PC-3 (cell line): ENCODE data around the gene MCUB. TPM values are rescaled to one million over a fixed set of nuclear protein-coding genes. Genes with fewer than 3 reads are reported as not detected.
A peak's percentile ranks its signal among the peaks of the same experiment; 100 is the strongest.

ENCODE experiments used
- ATAC-seq: fragments of 200-7000 bp; cut with Tn5 transposase; 2 replicates; pipeline ENCODE4 v1.9.1; 2020; ENCODE audit warnings: mild to moderate bottlenecking, moderate library complexity
- BruUV-seq: library from RNA; stranded (reverse); fragments of 400-500 nt; replicated peaks from 2 replicates; lab custom pipeline; 2021; lab: Mats Ljungman, UMichigan
- CTCF ChIA-PET: fragments of 300-600 bp; sonication (Branson Sonifier 250); formaldehyde crosslinking; loops from one replicate; lab custom pipeline; 2022; ENCODE audit warnings: antibody characterized with exemption; lab: Charles Lee
- POLR2A ChIA-PET: fragments of 300-600 bp; sonication (Branson Sonifier 250); formaldehyde crosslinking; loops from one replicate; lab custom pipeline; 2022; ENCODE audit warnings: antibody characterized with exemption; ENCODE audit not compliant: unreplicated experiment; lab: Charles Lee
- DNase-seq: peaks from one replicate; pipeline ENCODE4 v3.0.0-alpha.2; 2015
- H2AFZ ChIP-seq: fragments of 300-600 bp; sonication (generic); 2 replicates; pipeline ENCODE4 v1.6.0; 2016; ENCODE audit warnings: antibody characterized with exemption, low read length
- H3F3A ChIP-seq: fragments of 300-600 bp; sonication (generic); one replicate; pipeline ENCODE4 v1.6.0; 2017; ENCODE audit warnings: antibody characterized with exemption, low read length, control low read depth, mild to moderate bottlenecking; ENCODE audit not compliant: unreplicated experiment
- H3K27ac ChIP-seq: fragments of 300-600 bp; sonication (generic); 2 replicates; pipeline ENCODE4 v1.5.1; 2016; ENCODE audit warnings: mild to moderate bottlenecking, low read length
- H3K27me3 ChIP-seq: fragments of 300-600 bp; sonication (generic); 2 replicates; pipeline ENCODE4 v1.6.1; 2016; ENCODE audit warnings: low read length, mixed read lengths
- H3K36me3 ChIP-seq: fragments of 300-600 bp; sonication (generic); 2 replicates; pipeline ENCODE4 v1.6.1; 2016; ENCODE audit warnings: low read depth, mixed run types, low read length, mixed read lengths
- H3K4me1 ChIP-seq: fragments of 300-600 bp; sonication (generic); 2 replicates; pipeline ENCODE4 v1.5.1; 2016; ENCODE audit warnings: low read length; ENCODE audit not compliant: insufficient read depth
- H3K4me2 ChIP-seq: fragments of 300-600 bp; sonication (generic); 2 replicates; pipeline ENCODE4 v1.6.0; 2016; ENCODE audit warnings: low read length
- H3K4me3 ChIP-seq: fragments of 300-600 bp; sonication (generic); 2 replicates; pipeline ENCODE4 v1.5.1; 2016; ENCODE audit warnings: mild to moderate bottlenecking, low read length, mixed read lengths
- H3K79me2 ChIP-seq: fragments of 300-600 bp; sonication (generic); 2 replicates; pipeline ENCODE4 v1.6.1; 2017; ENCODE audit warnings: low read length, mixed read lengths
- H3K9ac ChIP-seq: fragments of 300-600 bp; sonication (generic); 2 replicates; pipeline ENCODE4 v1.6.0; 2016; ENCODE audit warnings: mild to moderate bottlenecking, low read length
- H3K9me2 ChIP-seq: fragments of 300-600 bp; sonication (generic); replicated peaks from 2 replicates; pipeline ENCODE4 v1.6.1; 2016; ENCODE audit warnings: mixed run types, low read length, mixed read lengths
- H3K9me3 ChIP-seq: fragments of 300-600 bp; sonication (generic); 2 replicates; pipeline ENCODE4 v1.6.1; 2016; ENCODE audit warnings: low read length, mixed read lengths
- H4K20me1 ChIP-seq: fragments of 300-600 bp; sonication (generic); 2 replicates; pipeline ENCODE4 v1.6.1; 2016; ENCODE audit warnings: low read length, mixed read lengths
- EZH2 ChIP-seq: fragments of 300-600 bp; sonication (generic); IDR thresholded peaks from one replicate; pipeline ENCODE4 v1.6.1; 2017; ENCODE audit warnings: antibody characterized with exemption, mild to moderate bottlenecking, low read length; ENCODE audit not compliant: unreplicated experiment
- EZH2phosphoT487 ChIP-seq: fragments of 300-600 bp; sonication (generic); IDR thresholded peaks from 2 replicates; pipeline ENCODE4 v1.6.1; 2018; ENCODE audit warnings: mild to moderate bottlenecking, antibody characterized with exemption, low read length, borderline replicate concordance
- intact Hi-C: fragments of 100-400 bp; cut with micrococcal nuclease; formaldehyde crosslinking; loops from 2 replicates; pipeline ENCODE4 v1.9.0; 2023
- total RNA-seq: library from RNA; depleted of rRNA; stranded (reverse); fragments of >200 nt; gene quantifications from 2 replicates; pipeline ENCODE4 v1.2.3, GENCODE V29; 2014
- TF ChIP-seq, protein P1 (sequence below): fragments of 300-600 bp; sonication (generic); conservative IDR thresholded peaks from 2 replicates; pipeline ENCODE4 v1.5.1; 2017; ENCODE audit warnings: antibody characterized with exemption, low read depth, mild to moderate bottlenecking, low read length

The MCUB gene
- total RNA-seq, 1 experiment from 2014 or later, result 18.4 TPM

- no peak for TF ChIP-seq EZH2phosphoT487
- TF ChIP-seq EZH2, result no peak
- TF ChIP-seq, protein P1, sequence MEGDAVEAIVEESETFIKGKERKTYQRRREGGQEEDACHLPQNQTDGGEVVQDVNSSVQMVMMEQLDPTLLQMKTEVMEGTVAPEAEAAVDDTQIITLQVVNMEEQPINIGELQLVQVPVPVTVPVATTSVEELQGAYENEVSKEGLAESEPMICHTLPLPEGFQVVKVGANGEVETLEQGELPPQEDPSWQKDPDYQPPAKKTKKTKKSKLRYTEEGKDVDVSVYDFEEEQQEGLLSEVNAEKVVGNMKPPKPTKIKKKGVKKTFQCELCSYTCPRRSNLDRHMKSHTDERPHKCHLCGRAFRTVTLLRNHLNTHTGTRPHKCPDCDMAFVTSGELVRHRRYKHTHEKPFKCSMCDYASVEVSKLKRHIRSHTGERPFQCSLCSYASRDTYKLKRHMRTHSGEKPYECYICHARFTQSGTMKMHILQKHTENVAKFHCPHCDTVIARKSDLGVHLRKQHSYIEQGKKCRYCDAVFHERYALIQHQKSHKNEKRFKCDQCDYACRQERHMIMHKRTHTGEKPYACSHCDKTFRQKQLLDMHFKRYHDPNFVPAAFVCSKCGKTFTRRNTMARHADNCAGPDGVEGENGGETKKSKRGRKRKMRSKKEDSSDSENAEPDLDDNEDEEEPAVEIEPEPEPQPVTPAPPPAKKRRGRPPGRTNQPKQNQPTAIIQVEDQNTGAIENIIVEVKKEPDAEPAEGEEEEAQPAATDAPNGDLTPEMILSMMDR, result no peak
- Histone ChIP-seq H3F3A (no peaks in the 10 kb centered on the region), H3K4me2 (no peak overlapping the region)
These were observed 158.7 kb downstream of the MCUB start for GRCh38 chr4:109718759-109719158.

DNA sequence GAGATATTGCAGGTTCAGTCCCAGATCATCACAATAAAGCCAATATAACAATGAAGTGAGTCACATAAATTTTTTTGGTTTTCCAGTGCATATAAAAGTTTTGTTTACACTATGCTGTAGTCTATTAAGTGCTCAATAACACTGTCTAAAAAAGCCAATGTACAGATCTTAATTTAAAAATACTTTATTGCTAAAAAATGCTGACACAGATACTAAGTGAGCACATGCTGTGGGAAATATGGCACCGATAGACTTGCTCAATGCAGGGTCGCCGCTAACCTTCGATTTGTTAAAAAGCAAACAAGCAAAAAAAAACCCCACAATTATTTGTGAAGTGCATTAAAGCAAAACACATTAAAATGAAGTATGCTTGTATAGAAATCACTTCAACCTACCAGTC lies 159.6 kb downstream of the MCUB start:
- DNase-seq (peak; percentile 38), ATAC-seq (peak; percentile 71)
- no peaks in the 10 kb centered on the region; the same call in 1 of the 2 replicates for H3K36me3 ChIP-seq
- H3K4me2 ChIP-seq, result no peak overlapping the region
- intact Hi-C loops, result no loop called here
- no peaks in the 10 kb centered on the region for H3K9me3 ChIP-seq
- H3K27ac ChIP-seq, result no peak overlapping the region
- peaks cover 40% of the 10 kb centered on the region for H3K79me2 ChIP-seq
- H3K27me3 ChIP-seq, result no peaks in the 10 kb centered on the region
- peaks cover 23% of the 10 kb centered on the region for H3K4me1 ChIP-seq
- TF ChIP-seq EZH2 (no peak), EZH2phosphoT487 (no peak)
- TF ChIP-seq, protein P1, result no peak
- no peaks in the 10 kb centered on the region for H3F3A ChIP-seq
- H2AFZ ChIP-seq, result no peak overlapping the region
- ChIA-PET CTCF (no interaction called here), POLR2A (no interaction called here)
- H4K20me1 ChIP-seq, result 0 out of 2 replicates have a peak, but pooled peaks cover 3% of the 10 kb centered on the region
- BruUV-seq, result no TSS peak
- H3K9me2 ChIP-seq, result no peaks in the 10 kb centered on the region
- H3K9ac ChIP-seq, result no peak overlapping the region
- H3K4me3 ChIP-seq, result no peak overlapping the region

More at GRCh38 chr4:109718759-109719158, 158.7 kb downstream of the MCUB start:
- peaks cover 23% of the 10 kb centered on the region for H3K4me1 ChIP-seq
- ATAC-seq (no peak), DNase-seq (no peak)
- no TSS peak for BruUV-seq
- POLR2A ChIA-PET, result no interaction called here
- H3K9me2 ChIP-seq, result no peaks in the 10 kb centered on the region
- no peaks in the 10 kb centered on the region; the same call in 1 of the 2 replicates for H3K36me3 ChIP-seq
- no peaks in the 10 kb centered on the region for H3K9me3 ChIP-seq
- no peak overlapping the region for H3K9ac ChIP-seq
- intact Hi-C loops, result no loop called here
- H3K27me3 ChIP-seq, result no peaks in the 10 kb centered on the region
- no peak overlapping the region for H2AFZ ChIP-seq
- H4K20me1 ChIP-seq, result 0 out of 2 replicates have a peak, but pooled peaks cover 3% of the 10 kb centered on the region
- H3K27ac ChIP-seq, result no peak overlapping the region
- no peak overlapping the region for H3K4me3 ChIP-seq
- CTCF ChIA-PET, result no interaction called here
- peaks cover 35% of the 10 kb centered on the region for H3K79me2 ChIP-seq

DNA sequence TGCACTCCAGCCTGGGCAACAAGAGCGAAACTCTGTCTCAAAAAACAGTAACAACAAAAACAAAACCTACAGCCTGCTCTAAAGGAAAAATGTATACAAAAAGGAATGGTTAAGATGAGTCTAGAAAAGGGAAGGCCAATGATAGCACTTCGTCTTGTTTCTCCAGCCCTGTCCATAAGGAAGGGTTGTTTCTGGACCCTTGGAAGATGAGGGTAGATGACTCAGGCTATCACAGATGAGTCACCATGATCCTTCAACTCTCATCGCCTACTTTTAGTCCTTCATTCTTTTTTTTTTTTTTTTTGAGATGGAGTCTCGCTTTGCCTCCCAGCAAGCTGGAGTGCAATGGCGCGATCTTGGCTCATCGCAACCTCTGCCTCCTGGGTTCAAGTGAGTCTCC lies 161.0 kb downstream of the MCUB start:
- 0 out of 2 replicates have a peak, but pooled peaks cover 3% of the 10 kb centered on the region for H4K20me1 ChIP-seq
- H3K9me3 ChIP-seq, result no peaks in the 10 kb centered on the region
- H3K4me2 ChIP-seq, result no peak overlapping the region
- H2AFZ ChIP-seq, result no peak overlapping the region
- no peaks in the 10 kb centered on the region; the same call in 1 of the 2 replicates for H3K36me3 ChIP-seq
- intact Hi-C loops, result no loop called here
- no peaks in the 10 kb centered on the region for H3K9me2 ChIP-seq
- ChIA-PET CTCF (no interaction called here), POLR2A (no interaction called here)
- TF ChIP-seq EZH2phosphoT487 (no peak), EZH2 (no peak)
- TF ChIP-seq, protein P1, result no peak
- H3K79me2 ChIP-seq, result peaks cover 53% of the 10 kb centered on the region
- BruUV-seq, result no TSS peak
- H3K27me3 ChIP-seq, result no peaks in the 10 kb centered on the region
- DNase-seq (peak; percentile 54), ATAC-seq (peak; percentile 43; the same call in 1 of the 2 replicates)
- H3K9ac ChIP-seq, result no peak overlapping the region
- no peaks in the 10 kb centered on the region for H3F3A ChIP-seq
- peaks cover 23% of the 10 kb centered on the region for H3K4me1 ChIP-seq
- no peak overlapping the region for H3K4me3 ChIP-seq
- H3K27ac ChIP-seq, result no peak overlapping the region
